GM18505 (cell line): ENCODE results near the gene BCAN.
"Not testable (repeated sequence)": the region's sequence is repeated elsewhere in the genome, so short reads cannot be mapped to it uniquely, and the experiment has no call there.

Experiments
- ATAC-seq: cut with Tn5 transposase; IDR thresholded peaks from one replicate; pipeline ENCODE4 v1.9.1; 2021; ENCODE audit not compliant: unreplicated experiment
- POLR2A ChIP-seq: IDR thresholded peaks from 4 replicates; pipeline ENCODE4 v1.6.1; 2011; ENCODE audit warnings: borderline replicate concordance; ENCODE audit not compliant: insufficient read depth, insufficient read length; ENCODE audit errors: extremely low read depth

The BCAN gene

GRCh38 chr1:156626079-156626438, 15.9 kb upstream of the BCAN start:
- TF ChIP-seq POLR2A, result no peak
- no peak for ATAC-seq

GRCh38 chr1:156627313-156627880, 14.5 kb upstream of the BCAN start:
- no peak for TF ChIP-seq POLR2A
- ATAC-seq, result no peak

GRCh38 chr1:156629823-156630449, 12.0 kb upstream of the BCAN start:
- no peak for ATAC-seq
- no peak for TF ChIP-seq POLR2A

GRCh38 chr1:156631152-156631551, 10.8 kb upstream of the BCAN start:
- not testable (repeated sequence) for ATAC-seq

GRCh38 chr1:156632355-156632754, 9.6 kb upstream of the BCAN start:
- no peak for TF ChIP-seq POLR2A
- no peak for ATAC-seq

- no peak for TF ChIP-seq POLR2A
- ATAC-seq, result no peak
Measured at GRCh38 chr1:156638189-156638985, 3.5 kb upstream of the BCAN start.

- no peak for TF ChIP-seq POLR2A
- ATAC-seq, result no peak
Measured at GRCh38 chr1:156639601-156640101, 2.3 kb upstream of the BCAN start.

- no peak for ATAC-seq
- no peak for TF ChIP-seq POLR2A
Measured at GRCh38 chr1:156640842-156641706, 843 bp upstream of the BCAN start.

GRCh38 chr1:156642265-156643048, 540 bp downstream of the BCAN start:
- TF ChIP-seq POLR2A, result no peak
- ATAC-seq, result no peak

- no peak for ATAC-seq
- no peak for TF ChIP-seq POLR2A
Measured at GRCh38 chr1:156643049-156643777, 1.3 kb downstream of the BCAN start.

- TF ChIP-seq POLR2A, result no peak
- ATAC-seq, result no peak
Measured at GRCh38 chr1:156643778-156644092, 1.8 kb downstream of the BCAN start.

GRCh38 chr1:156644146-156644545, 2.2 kb downstream of the BCAN start:
- no peak for TF ChIP-seq POLR2A

More at GRCh38 chr1:156644146-156644545, 2.2 kb downstream of the BCAN start:
- ATAC-seq, result no peak
